ENCODE data around the gene TSPAN13. TPM values are rescaled to one million over a fixed set of nuclear protein-coding genes. Genes with fewer than 3 reads are reported as not detected.

TSPAN13 gene
- polyA plus RNA-seq, 1 donor from 2014 or later, result 315 TPM

- no peaks in the 10 kb centered on the region for H3K9me3 ChIP-seq (ENCODE audit: low read length)
- H3F3A ChIP-seq (ENCODE audit: insufficient read depth, low read length, poor library complexity, severe bottlenecking), result no peaks in the 10 kb centered on the region
- H3K4me2 ChIP-seq (ENCODE audit: low read length), result no peak overlapping the region
- no peaks in the 10 kb centered on the region for H3K36me3 ChIP-seq (ENCODE audit: insufficient read depth, low read length)
- H3K27me3 ChIP-seq (ENCODE audit: insufficient read depth, low read depth, low read length), result no peaks in the 10 kb centered on the region
- TF ChIP-seq POLR2AphosphoS5 (IDR thresholded peaks at IDR 0.05) (no peak), MXI1 (conservative IDR thresholded peaks at IDR 0.05; ENCODE audit: poor library complexity, severe bottlenecking) (no peak)
- H3K9me2 ChIP-seq (ENCODE audit: insufficient read depth, low read length), result no peaks in the 10 kb centered on the region
- no peaks in the 10 kb centered on the region for H4K20me1 ChIP-seq (ENCODE audit: insufficient read depth)
- H2AFZ ChIP-seq (ENCODE audit: low read depth, low read length), result no peak overlapping the region
- no peak overlapping the region for H3K9ac ChIP-seq (ENCODE audit: low read length)
- no peak overlapping the region for H3K27ac ChIP-seq (ENCODE audit: low read length)
- H3K4me3 ChIP-seq (ENCODE audit: low read length), result no peak overlapping the region
- H3K79me2 ChIP-seq (replicated peaks; ENCODE audit: insufficient read depth, low read length), result no peaks in the 10 kb centered on the region
Measured at GRCh38 chr7:16732828-16733227, 20.7 kb upstream of the TSPAN13 start.

- Histone ChIP-seq H3F3A (ENCODE audit: insufficient read depth, low read length, poor library complexity, severe bottlenecking) (no peaks in the 10 kb centered on the region), H3K4me2 (ENCODE audit: low read length) (no peak overlapping the region), H3K9me3 (ENCODE audit: low read length) (no peaks in the 10 kb centered on the region), H3K4me3 (ENCODE audit: low read length) (no peak overlapping the region), H3K27ac (ENCODE audit: low read length) (no peak overlapping the region), H4K20me1 (ENCODE audit: insufficient read depth) (no peaks in the 10 kb centered on the region), H3K9me2 (ENCODE audit: insufficient read depth, low read length) (no peaks in the 10 kb centered on the region), H3K9ac (ENCODE audit: low read length) (no peak overlapping the region), H3K79me2 (replicated peaks; ENCODE audit: insufficient read depth, low read length) (no peaks in the 10 kb centered on the region), H3K36me3 (ENCODE audit: insufficient read depth, low read length) (no peaks in the 10 kb centered on the region), H2AFZ (ENCODE audit: low read depth, low read length) (no peak overlapping the region), H3K27me3 (ENCODE audit: insufficient read depth, low read depth, low read length) (no peaks in the 10 kb centered on the region)
- TF ChIP-seq EZH2 (IDR thresholded peaks at IDR 0.05; ENCODE audit: borderline replicate concordance, insufficient read depth, low read length, poor library complexity, severe bottlenecking) (no peak), CTCF (IDR thresholded peaks at IDR 0.05; ENCODE audit: poor library complexity, severe bottlenecking) (no peak), SMC3 (conservative IDR thresholded peaks at IDR 0.05; ENCODE audit: poor library complexity) (no peak), TAF1 (IDR thresholded peaks at IDR 0.05; ENCODE audit: low read depth) (no peak), EP300 (conservative IDR thresholded peaks at IDR 0.05; ENCODE audit: poor library complexity, severe bottlenecking) (no peak), POLR2AphosphoS5 (IDR thresholded peaks at IDR 0.05) (no peak), REST (IDR thresholded peaks at IDR 0.05; ENCODE audit: borderline replicate concordance) (no peak), MXI1 (conservative IDR thresholded peaks at IDR 0.05; ENCODE audit: poor library complexity, severe bottlenecking) (no peak), RAD21 (conservative IDR thresholded peaks at IDR 0.05) (no peak)
Measured at GRCh38 chr7:16734148-16734726, 19.3 kb upstream of the TSPAN13 start.

All from neural cell (in vitro differentiated cells).